ENCODE data around the gene IL23R.

IL23R gene

GRCh38 chr1:67188137-67188536 lies 21.9 kb downstream of the IL23R start:
- Histone ChIP-seq H3K4me3 (ENCODE audit: low read length) (no peak overlapping the region), H3K4me1 (ENCODE audit: low read length) (peaks cover 6% of the 10 kb centered on the region; the same call in 1 of the 2 replicates), H3K4me2 (ENCODE audit: low read length) (no peak overlapping the region), H3K27ac (ENCODE audit: low read length) (no peak overlapping the region), H2AFZ (ENCODE audit: low read depth, low read length) (no peak overlapping the region), H3K27me3 (ENCODE audit: low read depth, low read length) (no peaks in the 10 kb centered on the region), H3K79me2 (ENCODE audit: low read length) (no peaks in the 10 kb centered on the region), H3K9me3 (ENCODE audit: insufficient read depth, low read length) (no peaks in the 10 kb centered on the region), H4K20me1 (ENCODE audit: insufficient read depth, low read length) (no peaks in the 10 kb centered on the region), H3K36me3 (replicated peaks; ENCODE audit: low read depth, low read length) (no peaks in the 10 kb centered on the region), H3K9ac (ENCODE audit: low read length) (no peak overlapping the region)
- TF ChIP-seq EZH2phosphoT487 (IDR thresholded peaks at IDR 0.05; ENCODE audit: low read depth): no peak
- TF ChIP-seq CTCF (IDR thresholded peaks at IDR 0.05; ENCODE audit: low read depth, low read length): no peak

- Histone ChIP-seq H2AFZ (ENCODE audit: low read depth, low read length) (no peak overlapping the region), H3K27ac (ENCODE audit: low read length) (no peak overlapping the region), H3K9ac (ENCODE audit: low read length) (no peak overlapping the region), H3K4me2 (ENCODE audit: low read length) (no peak overlapping the region), H3K36me3 (replicated peaks; ENCODE audit: low read depth, low read length) (no peaks in the 10 kb centered on the region), H3K79me2 (ENCODE audit: low read length) (no peaks in the 10 kb centered on the region), H3K4me3 (ENCODE audit: low read length) (no peak overlapping the region), H4K20me1 (ENCODE audit: insufficient read depth, low read length) (no peaks in the 10 kb centered on the region), H3K9me3 (ENCODE audit: insufficient read depth, low read length) (no peaks in the 10 kb centered on the region), H3K4me1 (ENCODE audit: low read length) (peaks cover 2% of the 10 kb centered on the region; the same call in 1 of the 2 replicates), H3K27me3 (ENCODE audit: low read depth, low read length) (no peaks in the 10 kb centered on the region)
- TF ChIP-seq EZH2phosphoT487 (IDR thresholded peaks at IDR 0.05; ENCODE audit: low read depth) (no peak), CTCF (IDR thresholded peaks at IDR 0.05; ENCODE audit: low read depth, low read length) (no peak)
Observed at GRCh38 chr1:67189953-67190352, 23.7 kb downstream of the IL23R start.

- no peaks in the 10 kb centered on the region for H3K27me3 ChIP-seq (ENCODE audit: low read depth, low read length)
- no peak overlapping the region for H3K4me2 ChIP-seq (ENCODE audit: low read length)
- H3K4me3 ChIP-seq (ENCODE audit: low read length): no peak overlapping the region
- no peak for TF ChIP-seq CTCF (IDR thresholded peaks at IDR 0.05; ENCODE audit: low read depth, low read length)
- no peak for TF ChIP-seq EZH2phosphoT487 (IDR thresholded peaks at IDR 0.05; ENCODE audit: low read depth)
- no peaks in the 10 kb centered on the region for H3K9me3 ChIP-seq (ENCODE audit: insufficient read depth, low read length)
- no peaks in the 10 kb centered on the region for H3K79me2 ChIP-seq (ENCODE audit: low read length)
- H3K27ac ChIP-seq (ENCODE audit: low read length): no peak overlapping the region
- no peaks in the 10 kb centered on the region for H3K36me3 ChIP-seq (replicated peaks; ENCODE audit: low read depth, low read length)
- no peak overlapping the region for H3K9ac ChIP-seq (ENCODE audit: low read length)
- no peaks in the 10 kb centered on the region; the same call in 1 of the 2 replicates for H3K4me1 ChIP-seq (ENCODE audit: low read length)
- H2AFZ ChIP-seq (ENCODE audit: low read depth, low read length): no peak overlapping the region
- H4K20me1 ChIP-seq (ENCODE audit: insufficient read depth, low read length): no peaks in the 10 kb centered on the region
Observed at GRCh38 chr1:67190410-67190809, 24.2 kb downstream of the IL23R start.

- Histone ChIP-seq H2AFZ (ENCODE audit: low read depth, low read length) (no peak overlapping the region), H3K9ac (ENCODE audit: low read length) (no peak overlapping the region), H3K27ac (ENCODE audit: low read length) (no peak overlapping the region), H3K79me2 (ENCODE audit: low read length) (no peaks in the 10 kb centered on the region), H3K36me3 (replicated peaks; ENCODE audit: low read depth, low read length) (no peaks in the 10 kb centered on the region), H3K4me2 (ENCODE audit: low read length) (no peak overlapping the region), H3K4me1 (ENCODE audit: low read length) (no peaks in the 10 kb centered on the region; the same call in 1 of the 2 replicates), H3K9me3 (ENCODE audit: insufficient read depth, low read length) (no peaks in the 10 kb centered on the region), H3K27me3 (ENCODE audit: low read depth, low read length) (no peaks in the 10 kb centered on the region), H4K20me1 (ENCODE audit: insufficient read depth, low read length) (no peaks in the 10 kb centered on the region), H3K4me3 (ENCODE audit: low read length) (no peak overlapping the region)
- TF ChIP-seq CTCF (IDR thresholded peaks at IDR 0.05; ENCODE audit: low read depth, low read length) (no peak), EZH2phosphoT487 (IDR thresholded peaks at IDR 0.05; ENCODE audit: low read depth) (no peak)
Observed at GRCh38 chr1:67190942-67191341, 24.7 kb downstream of the IL23R start.

All from OCI-LY3 (cell line).